GM21825 (cell line): ENCODE measurements around the gene ZNF446.
A peak's percentile ranks its signal among the peaks of the same experiment; 100 is the strongest.
"Not testable (repeated sequence)": the region's sequence is repeated elsewhere in the genome, so short reads cannot be mapped to it uniquely, and the experiment has no call there.

Source experiments
- ATAC-seq: cut with Tn5 transposase; IDR thresholded peaks from one replicate; pipeline ENCODE4 v1.9.1; 2021; ENCODE audit warnings: mild to moderate bottlenecking, moderate library complexity; ENCODE audit not compliant: unreplicated experiment

The ZNF446 gene

GRCh38 chr19:58475714-58476497 is at the start of gene ZNF446:
ZNF446 (plus strand) TSS chr19:58476352; CDS start chr19:58477219, 867 bp downstream.
- ATAC-seq: peak; percentile 78

GRCh38 chr19:58428617-58429016 is 47.5 kb upstream of the ZNF446 start:
- no peak for ATAC-seq

GRCh38 chr19:58429745-58430144 is 46.4 kb upstream of the ZNF446 start:
- ATAC-seq: no peak

GRCh38 chr19:58434217-58434616 is 41.9 kb upstream of the ZNF446 start:
- no peak for ATAC-seq

GRCh38 chr19:58439576-58440554 is 36.3 kb upstream of the ZNF446 start, which contains the start of gene ZNF132:
ZNF132 (minus strand) TSS chr19:58440153; CDS start chr19:58439821, 332 bp downstream.
- ATAC-seq: peak; percentile 94

- ATAC-seq: no peak
These were observed 35.6 kb upstream of the ZNF446 start for GRCh38 chr19:58440556-58440955.

- not testable (repeated sequence) for ATAC-seq
These were observed 33.2 kb upstream of the ZNF446 start for GRCh38 chr19:58442986-58443385.

- ATAC-seq: not testable (repeated sequence)
These were observed 27.3 kb upstream of the ZNF446 start for GRCh38 chr19:58448860-58449259.

GRCh38 chr19:58449980-58450379 is 26.2 kb upstream of the ZNF446 start:
- not testable (repeated sequence) for ATAC-seq

GRCh38 chr19:58450856-58451357 is 25.2 kb upstream of the ZNF446 start:
- no peak for ATAC-seq

- ATAC-seq: peak; percentile 92
These were observed 24.6 kb upstream of the ZNF446 start, which contains the start of gene ZNF324B for GRCh38 chr19:58451358-58452101. ZNF324B (plus strand) TSS chr19:58451622; CDS start chr19:58453702, 2,080 bp downstream.

- no peak for ATAC-seq
These were observed 22.4 kb upstream of the ZNF446 start for GRCh38 chr19:58453743-58454142.

GRCh38 chr19:58455306-58455705 is 20.8 kb upstream of the ZNF446 start:
- ATAC-seq: no peak

GRCh38 chr19:58456111-58456510 is 20.0 kb upstream of the ZNF446 start:
- ATAC-seq: no peak

GRCh38 chr19:58460039-58460438 is 16.1 kb upstream of the ZNF446 start:
- no peak for ATAC-seq

- peak; percentile 18 for ATAC-seq
These were observed 9.9 kb upstream of the ZNF446 start for GRCh38 chr19:58466089-58466759.

- peak; percentile 80 for ATAC-seq
These were observed 9.2 kb upstream of the ZNF446 start, which contains the start of gene ZNF324 for GRCh38 chr19:58466760-58467589. ZNF324 (plus strand) TSS chr19:58467080; CDS start chr19:58469186, 2,106 bp downstream.

- ATAC-seq: no peak
These were observed 7.8 kb upstream of the ZNF446 start for GRCh38 chr19:58468216-58468839.
